Ishikawa (cell line): ENCODE data around the gene KMO.

ENCODE experiments used
- CEBPB ChIP-seq: IDR thresholded peaks from 2 replicates; pipeline ENCODE4 v1.6.1; 2012
- CREB1 ChIP-seq: IDR thresholded peaks from 2 replicates; pipeline ENCODE4 v1.6.1; 2012; ENCODE audit warnings: low read depth
- EGR1 ChIP-seq: IDR thresholded peaks from 2 replicates; pipeline ENCODE4 v1.6.1; 2012
- EP300 ChIP-seq: IDR thresholded peaks from 2 replicates; pipeline ENCODE4 v1.6.1; 2012; ENCODE audit warnings: borderline replicate concordance
- FOXM1 ChIP-seq: IDR thresholded peaks from 2 replicates; pipeline ENCODE4 v1.6.1; 2012; ENCODE audit warnings: low read depth, borderline replicate concordance
- NFIC ChIP-seq: IDR thresholded peaks from 2 replicates; pipeline ENCODE4 v1.6.1; 2012
- RAD21 ChIP-seq: IDR thresholded peaks from 2 replicates; pipeline ENCODE4 v1.6.1; 2012; ENCODE audit warnings: low read depth
- TAF1 ChIP-seq: IDR thresholded peaks from 2 replicates; pipeline ENCODE4 v1.6.1; 2012; ENCODE audit warnings: low read depth, mild to moderate bottlenecking
- TCF12 ChIP-seq: IDR thresholded peaks from 2 replicates; pipeline ENCODE4 v1.6.1; 2012; ENCODE audit warnings: low read depth
- TEAD4 ChIP-seq: IDR thresholded peaks from 2 replicates; pipeline ENCODE4 v1.6.1; 2012
- YY1 ChIP-seq: IDR thresholded peaks from 2 replicates; pipeline ENCODE4 v1.6.1; 2012; ENCODE audit warnings: low read depth
- ZBTB7A ChIP-seq: IDR thresholded peaks from 2 replicates; pipeline ENCODE4 v1.6.1; 2012; ENCODE audit warnings: low read depth
- TF ChIP-seq, protein P1 (sequence below): IDR thresholded peaks from 2 replicates; pipeline ENCODE4 v1.6.1; 2012
- TF ChIP-seq, protein P2 (sequence below): IDR thresholded peaks from 2 replicates; pipeline ENCODE4 v1.6.1; 2012
- TF ChIP-seq, protein P3 (sequence below): IDR thresholded peaks from 2 replicates; pipeline ENCODE4 v1.6.1; 2012; ENCODE audit warnings: low read depth, mild to moderate bottlenecking

Gene KMO

DNA sequence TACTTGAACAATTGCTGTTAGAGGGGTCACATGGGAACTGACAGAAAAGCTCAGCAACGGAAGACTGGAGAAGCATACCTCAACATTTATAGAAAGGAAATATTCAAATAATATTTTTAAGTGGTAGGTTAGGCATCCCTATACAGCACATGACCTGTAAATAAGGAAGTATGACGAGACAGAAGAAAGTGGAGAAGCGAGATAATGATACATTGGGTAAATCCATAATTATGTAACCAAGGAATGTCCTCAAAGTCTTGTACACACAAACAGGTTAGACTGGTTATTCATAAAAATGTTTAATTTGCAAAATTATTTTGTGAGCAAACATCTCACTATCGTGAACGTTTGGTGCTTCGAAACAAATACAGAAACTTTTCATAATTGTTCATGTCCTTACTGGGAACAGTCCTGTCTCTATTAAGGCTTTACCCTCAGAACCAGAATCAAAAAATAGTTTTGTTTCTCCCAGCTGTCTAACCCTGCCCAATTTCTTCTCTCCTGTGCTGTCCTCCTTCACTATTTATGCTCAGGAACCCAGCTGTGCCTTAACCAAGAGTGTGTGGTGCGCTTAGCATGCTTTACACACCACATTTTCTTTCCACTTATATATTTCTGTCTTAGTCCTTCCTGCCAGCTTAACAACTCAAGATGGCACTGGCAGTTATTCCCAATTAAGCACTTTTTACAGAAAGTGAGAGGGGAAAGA, 10.2 kb downstream of the KMO start:
- TF ChIP-seq CEBPB (no peak), RAD21 (no peak), FOXM1 (no peak), TAF1 (no peak), TEAD4 (no peak), TCF12 (no peak), NFIC (no peak), EP300 (no peak), ZBTB7A (no peak), CREB1 (no peak), YY1 (no peak), EGR1 (no peak)
- TF ChIP-seq, protein P1, sequence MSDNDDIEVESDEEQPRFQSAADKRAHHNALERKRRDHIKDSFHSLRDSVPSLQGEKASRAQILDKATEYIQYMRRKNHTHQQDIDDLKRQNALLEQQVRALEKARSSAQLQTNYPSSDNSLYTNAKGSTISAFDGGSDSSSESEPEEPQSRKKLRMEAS, result no peak
- TF ChIP-seq, protein P2, sequence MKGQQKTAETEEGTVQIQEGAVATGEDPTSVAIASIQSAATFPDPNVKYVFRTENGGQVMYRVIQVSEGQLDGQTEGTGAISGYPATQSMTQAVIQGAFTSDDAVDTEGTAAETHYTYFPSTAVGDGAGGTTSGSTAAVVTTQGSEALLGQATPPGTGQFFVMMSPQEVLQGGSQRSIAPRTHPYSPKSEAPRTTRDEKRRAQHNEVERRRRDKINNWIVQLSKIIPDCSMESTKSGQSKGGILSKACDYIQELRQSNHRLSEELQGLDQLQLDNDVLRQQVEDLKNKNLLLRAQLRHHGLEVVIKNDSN, result no peak
- TF ChIP-seq, protein P3, sequence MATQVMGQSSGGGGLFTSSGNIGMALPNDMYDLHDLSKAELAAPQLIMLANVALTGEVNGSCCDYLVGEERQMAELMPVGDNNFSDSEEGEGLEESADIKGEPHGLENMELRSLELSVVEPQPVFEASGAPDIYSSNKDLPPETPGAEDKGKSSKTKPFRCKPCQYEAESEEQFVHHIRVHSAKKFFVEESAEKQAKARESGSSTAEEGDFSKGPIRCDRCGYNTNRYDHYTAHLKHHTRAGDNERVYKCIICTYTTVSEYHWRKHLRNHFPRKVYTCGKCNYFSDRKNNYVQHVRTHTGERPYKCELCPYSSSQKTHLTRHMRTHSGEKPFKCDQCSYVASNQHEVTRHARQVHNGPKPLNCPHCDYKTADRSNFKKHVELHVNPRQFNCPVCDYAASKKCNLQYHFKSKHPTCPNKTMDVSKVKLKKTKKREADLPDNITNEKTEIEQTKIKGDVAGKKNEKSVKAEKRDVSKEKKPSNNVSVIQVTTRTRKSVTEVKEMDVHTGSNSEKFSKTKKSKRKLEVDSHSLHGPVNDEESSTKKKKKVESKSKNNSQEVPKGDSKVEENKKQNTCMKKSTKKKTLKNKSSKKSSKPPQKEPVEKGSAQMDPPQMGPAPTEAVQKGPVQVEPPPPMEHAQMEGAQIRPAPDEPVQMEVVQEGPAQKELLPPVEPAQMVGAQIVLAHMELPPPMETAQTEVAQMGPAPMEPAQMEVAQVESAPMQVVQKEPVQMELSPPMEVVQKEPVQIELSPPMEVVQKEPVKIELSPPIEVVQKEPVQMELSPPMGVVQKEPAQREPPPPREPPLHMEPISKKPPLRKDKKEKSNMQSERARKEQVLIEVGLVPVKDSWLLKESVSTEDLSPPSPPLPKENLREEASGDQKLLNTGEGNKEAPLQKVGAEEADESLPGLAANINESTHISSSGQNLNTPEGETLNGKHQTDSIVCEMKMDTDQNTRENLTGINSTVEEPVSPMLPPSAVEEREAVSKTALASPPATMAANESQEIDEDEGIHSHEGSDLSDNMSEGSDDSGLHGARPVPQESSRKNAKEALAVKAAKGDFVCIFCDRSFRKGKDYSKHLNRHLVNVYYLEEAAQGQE, result no peak

DNA sequence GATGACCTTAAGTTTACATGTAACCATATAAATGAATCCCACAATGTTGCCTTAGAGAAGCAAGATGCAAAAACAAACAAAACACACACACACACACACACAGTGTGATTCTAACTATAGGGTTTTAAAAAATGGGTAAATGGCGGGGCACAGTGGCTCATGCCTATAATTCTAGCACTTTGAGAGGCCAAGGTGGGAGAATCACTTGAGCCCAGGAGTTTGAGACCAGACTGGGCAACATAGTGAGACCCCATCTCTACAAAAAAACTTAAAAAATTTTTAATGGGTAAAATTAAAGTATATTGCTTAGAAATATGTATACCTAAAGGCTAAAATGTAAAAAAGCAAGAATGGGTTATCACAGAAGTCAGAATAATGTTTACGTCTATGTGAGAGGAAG, 15.8 kb downstream of the KMO start:
- TF ChIP-seq, protein P2, result no peak
- no peak for TF ChIP-seq TAF1
- no peak for TF ChIP-seq EP300
- TF ChIP-seq CREB1, result no peak
- TF ChIP-seq EGR1, result no peak
- TF ChIP-seq, protein P1, result no peak
- no peak for TF ChIP-seq NFIC
- TF ChIP-seq CEBPB, result no peak
- TF ChIP-seq YY1, result no peak
- TF ChIP-seq RAD21, result no peak
- TF ChIP-seq TEAD4, result no peak
- no peak for TF ChIP-seq FOXM1
- TF ChIP-seq TCF12, result no peak
- TF ChIP-seq, protein P3, result no peak
- no peak for TF ChIP-seq ZBTB7A

DNA sequence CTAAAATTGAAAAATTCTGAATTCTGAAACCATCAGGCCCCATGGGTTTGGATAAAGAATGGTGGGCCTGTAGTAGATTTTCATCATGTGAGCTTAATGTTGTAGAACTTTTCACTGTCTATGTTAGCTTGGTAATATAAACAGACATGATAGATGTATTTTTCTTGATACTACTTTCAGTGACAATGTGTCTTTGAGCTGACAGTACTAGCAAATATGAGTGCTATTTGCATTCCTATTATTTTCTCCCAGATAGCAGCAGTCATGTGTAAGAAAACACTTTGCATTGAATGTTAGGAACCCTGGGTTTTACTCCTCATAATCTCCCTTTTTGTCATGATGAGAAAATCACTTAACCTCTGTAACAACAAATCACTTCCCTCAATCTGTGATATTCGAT, 18.1 kb downstream of the KMO start:
- TF ChIP-seq YY1, result no peak

DNA sequence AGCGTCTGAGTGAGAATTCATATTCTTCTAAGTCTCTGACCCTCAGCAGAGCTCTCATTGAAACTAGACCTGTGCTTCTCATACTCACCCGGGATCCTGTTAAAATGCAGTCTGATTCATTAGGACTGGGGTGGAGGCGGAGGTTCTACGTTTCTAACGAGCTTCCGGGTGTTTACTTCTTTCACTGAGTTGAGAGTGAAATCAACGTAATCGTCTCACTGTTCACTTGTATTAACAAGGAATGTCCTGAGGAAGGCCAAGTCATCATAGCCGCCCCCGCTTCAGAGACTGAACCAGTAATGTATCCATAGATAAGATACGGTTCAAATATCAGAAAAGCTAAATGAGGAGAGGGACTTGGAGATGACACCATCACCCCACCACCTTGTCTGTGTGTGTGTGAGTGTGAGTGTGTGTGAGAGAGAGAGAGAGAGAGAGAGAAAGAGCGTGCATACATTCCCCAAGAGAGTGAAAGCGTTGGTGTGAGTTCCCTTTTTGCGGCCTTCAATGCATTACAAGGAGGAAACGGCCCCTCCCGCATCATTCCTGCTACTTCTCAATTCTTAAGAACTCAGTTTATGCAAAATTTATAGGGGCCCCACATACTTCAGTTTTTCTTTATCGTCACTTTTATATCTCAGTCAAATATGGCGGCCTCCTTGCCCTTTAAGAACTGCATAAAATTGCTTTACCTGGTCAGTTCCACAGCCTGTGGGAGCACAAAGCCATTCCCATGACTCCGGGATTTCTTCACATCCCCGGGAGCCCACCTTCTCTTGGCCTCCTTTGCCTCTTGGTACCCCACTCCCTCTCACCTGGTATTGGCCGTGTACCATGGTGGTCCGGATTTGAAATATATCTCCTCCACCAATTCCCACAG, 19.8 kb downstream of the KMO start:
- TF ChIP-seq, protein P2, result no peak
- TF ChIP-seq, protein P1, result no peak
- TF ChIP-seq CREB1 (no peak), NFIC (no peak), TCF12 (no peak), TAF1 (no peak), EGR1 (no peak), FOXM1 (no peak), TEAD4 (no peak), CEBPB (no peak), EP300 (no peak), YY1 (no peak)
- TF ChIP-seq, protein P3, result no peak
